Neural progenitor cell (in vitro differentiated cells): Measurements from ENCODE around the gene HIPK2. TPM values are rescaled to one million over a fixed set of nuclear protein-coding genes. Genes with fewer than 3 reads are reported as not detected.

Experiments
- DNase-seq: peaks from one replicate; pipeline ENCODE4 v3.0.0-alpha.2; 2016; ENCODE audit warnings: low spot score
- H2AFZ ChIP-seq: fragments of 200-600 bp; sonication (generic); replicated peaks from 2 replicates; pipeline ENCODE4 v1.6.1; 2016; ENCODE audit warnings: antibody characterized with exemption
- H3F3A ChIP-seq: fragments of 200-600 bp; sonication (generic); 2 replicates; pipeline ENCODE4 v1.6.1; 2016; ENCODE audit warnings: antibody characterized with exemption, low read depth
- H3K27ac ChIP-seq: fragments of 200-600 bp; sonication (generic); 2 replicates; pipeline ENCODE4 v1.5.1; 2016; ENCODE audit warnings: mild to moderate bottlenecking
- H3K27me3 ChIP-seq: fragments of 200-600 bp; sonication (generic); 2 replicates; pipeline ENCODE4 v1.6.1; 2016; ENCODE audit warnings: mild to moderate bottlenecking, moderate library complexity
- H3K36me3 ChIP-seq: fragments of 200-600 bp; sonication (generic); 2 replicates; pipeline ENCODE4 v1.5.1; 2016
- H3K4me1 ChIP-seq: fragments of 200-600 bp; sonication (generic); 2 replicates; pipeline ENCODE4 v1.6.1; 2016; ENCODE audit warnings: mixed run types
- H3K4me2 ChIP-seq: fragments of 200-600 bp; sonication (generic); 2 replicates; pipeline ENCODE4 v1.6.1; 2016
- H3K4me3 ChIP-seq: fragments of 200-600 bp; sonication (generic); 2 replicates; pipeline ENCODE4 v1.5.1; 2016
- H3K79me2 ChIP-seq: fragments of 200-600 bp; sonication (generic); 2 replicates; pipeline ENCODE4 v1.6.1; 2016; ENCODE audit warnings: low read depth
- H3K9ac ChIP-seq: fragments of 200-600 bp; sonication (generic); 2 replicates; pipeline ENCODE4 v1.6.1; 2016
- H3K9me3 ChIP-seq: fragments of 200-600 bp; sonication (generic); 2 replicates; pipeline ENCODE4 v1.5.1; 2016; ENCODE audit warnings: low read depth
- H4K20me1 ChIP-seq: fragments of 200-600 bp; sonication (generic); 2 replicates; pipeline ENCODE4 v1.6.1; 2016; ENCODE audit warnings: low read depth
- H3K27ac Mint-ChIP-seq: 3 replicates; pipeline ENCODE4 v1.8.0; 2021; ENCODE audit warnings: mixed read lengths
- H3K27me3 Mint-ChIP-seq: 2 replicates; pipeline ENCODE4 v1.8.0; 2022; ENCODE audit warnings: low read depth, mild to moderate bottlenecking, inconsistent platforms, moderate library complexity, mixed read lengths; ENCODE audit not compliant: insufficient read depth
- H3K36me3 Mint-ChIP-seq: 3 replicates; pipeline ENCODE4 v1.8.0; 2021; ENCODE audit warnings: mixed read lengths
- H3K4me1 Mint-ChIP-seq: 3 replicates; pipeline ENCODE4 v1.8.0; 2021; ENCODE audit warnings: mixed read lengths
- H3K4me3 Mint-ChIP-seq: 3 replicates; pipeline ENCODE4 v1.8.0; 2021; ENCODE audit warnings: mild to moderate bottlenecking, moderate library complexity, mixed read lengths
- H3K9me3 Mint-ChIP-seq: 3 replicates; pipeline ENCODE4 v1.8.0; 2020; ENCODE audit warnings: mixed read lengths
- CTCF ChIP-seq: fragments of 200-600 bp; sonication (generic); IDR thresholded peaks from 2 replicates; pipeline ENCODE4 v1.5.1; 2017; ENCODE audit warnings: antibody characterized with exemption, mild to moderate bottlenecking
- EZH2 ChIP-seq: fragments of 200-600 bp; sonication (generic); IDR thresholded peaks from 2 replicates; pipeline ENCODE4 v1.6.1; 2017; ENCODE audit warnings: antibody characterized with exemption, mild to moderate bottlenecking, moderate library complexity
- EZH2phosphoT487 ChIP-seq: fragments of 200-600 bp; sonication (generic); IDR thresholded peaks from 2 replicates; pipeline ENCODE4 v1.6.1; 2017; ENCODE audit warnings: antibody characterized with exemption
- total RNA-seq: library from RNA; depleted of rRNA; stranded (reverse); fragments of >200 nt; gene quantifications from 2 replicates; pipeline ENCODE4 v1.2.3, GENCODE V29; 2015; ENCODE audit warnings: low replicate concordance

Gene HIPK2
- total RNA-seq, 1 donor from 2014 or later, result 12.8 TPM

GRCh38 chr7:139523968-139524815 lies 253.6 kb downstream of the HIPK2 start:
- H3K27me3 Mint-ChIP-seq, result peaks cover 38% of the 10 kb centered on the region
- no peaks in the 10 kb centered on the region for H3K36me3 ChIP-seq
- H3K4me3 ChIP-seq, result peak overlapping the region; percentile 44
- no peaks in the 10 kb centered on the region for H3K79me2 ChIP-seq
- no peaks in the 10 kb centered on the region for H4K20me1 ChIP-seq
- H3K9me3 Mint-ChIP-seq, result peaks cover 10% of the 10 kb centered on the region
- H3K4me1 ChIP-seq, result no peaks in the 10 kb centered on the region
- H3K27me3 ChIP-seq, result peaks cover 65% of the 10 kb centered on the region
- TF ChIP-seq CTCF (no peak), EZH2phosphoT487 (peak; percentile 69), EZH2 (peak; percentile 71)
- H3K4me3 Mint-ChIP-seq, result peak overlapping the region; percentile 75
- H2AFZ ChIP-seq, result no peak overlapping the region
- H3K4me1 Mint-ChIP-seq, result peaks cover 7% of the 10 kb centered on the region
- no peaks in the 10 kb centered on the region for H3F3A ChIP-seq
- no peak overlapping the region for H3K9ac ChIP-seq
- H3K36me3 Mint-ChIP-seq, result peaks cover 2% of the 10 kb centered on the region
- no peak overlapping the region for H3K27ac Mint-ChIP-seq
- peak overlapping the region; percentile 78 for H3K4me2 ChIP-seq
- H3K27ac ChIP-seq, result no peak overlapping the region
- peak; percentile 39 for DNase-seq
- no peaks in the 10 kb centered on the region for H3K9me3 ChIP-seq

- H3K9ac ChIP-seq, result no peak within 1 kb of the TSS
- H3K36me3 ChIP-seq, result no peaks in the 10 kb centered on the region
- peak; percentile 72 for TF ChIP-seq EZH2
- peak; percentile 61 for TF ChIP-seq EZH2phosphoT487
- TF ChIP-seq CTCF, result no peak
- H3K9me3 ChIP-seq, result no peaks in the 10 kb centered on the region
- DNase-seq, result peak; percentile 73
- Mint-ChIP-seq H3K27me3 (peaks cover 38% of the 10 kb centered on the region), H3K36me3 (peaks cover 2% of the 10 kb centered on the region), H3K4me1 (peaks cover 7% of the 10 kb centered on the region), H3K4me3 (peak within 1 kb of the TSS; percentile 83), H3K9me3 (peaks cover 10% of the 10 kb centered on the region), H3K27ac (no peak within 1 kb of the TSS)
- no peak within 1 kb of the TSS for H3K27ac ChIP-seq
- peak within 1 kb of the TSS; percentile 73 for H2AFZ ChIP-seq
- no peaks in the 10 kb centered on the region for H3K4me1 ChIP-seq
- H3F3A ChIP-seq, result no peaks in the 10 kb centered on the region
- H4K20me1 ChIP-seq, result no peaks in the 10 kb centered on the region
- H3K79me2 ChIP-seq, result no peaks in the 10 kb centered on the region
- H3K27me3 ChIP-seq, result peaks cover 65% of the 10 kb centered on the region
- peak within 1 kb of the TSS; percentile 53 for H3K4me3 ChIP-seq
- peak within 1 kb of the TSS; percentile 83 for H3K4me2 ChIP-seq
Measured at GRCh38 chr7:139523199-139523941, 254.4 kb downstream of the HIPK2 start, which contains the start of gene CLEC2L. Gene CLEC2L (plus strand): TSS chr7:139523685. CDS start chr7:139523928, 243 bp downstream.

GRCh38 chr7:139522830-139523198 lies 255.0 kb downstream of the HIPK2 start:
- Histone ChIP-seq H2AFZ (no peak overlapping the region), H4K20me1 (no peaks in the 10 kb centered on the region), H3K27ac (no peak overlapping the region), H3K79me2 (no peaks in the 10 kb centered on the region), H3K27me3 (peaks cover 63% of the 10 kb centered on the region), H3F3A (no peaks in the 10 kb centered on the region), H3K4me2 (peak overlapping the region; percentile 83), H3K9ac (no peak overlapping the region), H3K4me3 (peak overlapping the region; percentile 53), H3K36me3 (no peaks in the 10 kb centered on the region), H3K9me3 (no peaks in the 10 kb centered on the region), H3K4me1 (no peaks in the 10 kb centered on the region)
- Mint-ChIP-seq H3K36me3 (peaks cover 2% of the 10 kb centered on the region), H3K4me3 (peak overlapping the region; percentile 83), H3K27ac (no peak overlapping the region), H3K27me3 (peaks cover 38% of the 10 kb centered on the region), H3K9me3 (peaks cover 10% of the 10 kb centered on the region), H3K4me1 (peaks cover 7% of the 10 kb centered on the region)
- TF ChIP-seq EZH2phosphoT487 (peak; percentile 22), EZH2 (no peak)
- no peak for DNase-seq
